K562 (cell line): ENCODE measurements around the gene PTGR3. TPM values are rescaled to one million over a fixed set of nuclear protein-coding genes. Genes with fewer than 3 reads are reported as not detected.
A peak's percentile ranks its signal among the peaks of the same experiment; 100 is the strongest.

ENCODE experiments used
- CREB1 ChIP-seq, 2 experiments: sonication (generic) in 1 of 2; formaldehyde crosslinking in 1 of 2; IDR thresholded peaks; 2 replicates each; pipeline versions ENCODE4 v1.6.1 to v1.8.0; 2012 to 2022; ENCODE audit warnings: inconsistent platforms in 1 of 2, mild to moderate bottlenecking in 1 of 2, missing genetic modification reagents in 1 of 2, moderate library complexity in 1 of 2
- ERF ChIP-seq: fragments of 450-650 bp; formaldehyde crosslinking; IDR thresholded peaks from 2 replicates; pipeline ENCODE4 v1.4.0; 2020; ENCODE audit warnings: mild to moderate bottlenecking, mixed read lengths
- MEF2A ChIP-seq: IDR thresholded peaks from 2 replicates; pipeline ENCODE4 v1.6.1; 2011; ENCODE audit warnings: low read depth, mild to moderate bottlenecking, low read length, moderate library complexity; ENCODE audit not compliant: control insufficient read depth
- NCOA4 ChIP-seq: fragments of 450-650 bp; IDR thresholded peaks from 2 replicates; pipeline ENCODE4 v1.6.1; 2018; ENCODE audit warnings: mild to moderate bottlenecking; ENCODE audit not compliant: partially characterized antibody
- PURB ChIP-seq: sonication (generic); formaldehyde crosslinking; IDR thresholded peaks from 2 replicates; pipeline ENCODE4 v1.9.0; 2021; ENCODE audit warnings: low read depth, mild to moderate bottlenecking, missing genetic modification reagents
- RCOR1 ChIP-seq, 2 experiments: IDR thresholded peaks; 2 replicates each; pipeline ENCODE4 v1.6.1; 2012; ENCODE audit warnings: low read depth in 2 of 2, low read length in 2 of 2, borderline replicate concordance in 1 of 2, improper control_type of control experiment in 1 of 2
- RFX1 ChIP-seq: fragments of 450-650 bp; IDR thresholded peaks from 2 replicates; pipeline ENCODE4 v1.6.1; 2016; ENCODE audit warnings: mild to moderate bottlenecking, moderate library complexity
- RFX7 ChIP-seq: fragments of 250-450 bp; sonication (Bioruptor Pico); IDR thresholded peaks from 2 replicates; pipeline ENCODE4 v1.5.1; 2021; ENCODE audit warnings: mild to moderate bottlenecking
- SAFB2 ChIP-seq: fragments of 200-400 bp; formaldehyde crosslinking; IDR thresholded peaks from 2 replicates; pipeline ENCODE4 v1.6.1; 2018; ENCODE audit warnings: borderline replicate concordance, low read length, low read depth, moderate library complexity; ENCODE audit not compliant: severe bottlenecking
- TCF7L2 ChIP-seq: fragments of 150-350 bp; IDR thresholded peaks from 2 replicates; pipeline ENCODE4 v1.6.1; 2016; ENCODE audit warnings: low read depth, mild to moderate bottlenecking, low read length, moderate library complexity
- TRIM24 ChIP-seq, 2 experiments: fragments of 450-650 bp; IDR thresholded peaks; 2 replicates each; pipeline ENCODE4 v1.6.1; 2016
- ZNF253 ChIP-seq: fragments of 250-450 bp; sonication (Bioruptor Pico); conservative IDR thresholded peaks from 2 replicates; pipeline ENCODE4 v1.6.1; 2021; ENCODE audit warnings: mild to moderate bottlenecking
- ZNF609 ChIP-seq: sonication (generic); formaldehyde crosslinking; IDR thresholded peaks from 2 replicates; pipeline ENCODE4 v1.8.1; 2023; ENCODE audit warnings: missing genetic modification reagents, mild to moderate bottlenecking, borderline replicate concordance
- polyA plus RNA-seq, 8 experiments: library from polyadenylated mRNA; depleted of rRNA in 4 of 8; stranded (reverse) in 5 of 8; unstranded in 3 of 8; fragments of >200 nt; fragmentation: Nextera tagmentation in 2 of 8; fragmentation: Illumina TruSeq in 1 of 8; extraction: Ambion mirVana in 2 of 8; extraction: Trizol in 1 of 8; gene quantifications; 2 replicates each; pipeline versions ENCODE4 v1.2.1 to v1.2.3, GENCODE V29; 2011 to 2014; ENCODE audit warnings: inconsistent platforms in 1 of 8, missing spikeins in 1 of 8
- total RNA-seq, 7 experiments: library from RNA; depleted of rRNA in 6 of 7; stranded (reverse); fragments of >200 nt in 6 of 7; fragmentation: Illumina TruSeq in 2 of 7; extraction: Trizol in 2 of 7; gene quantifications; 2 replicates each; pipeline versions ENCODE4 v1.2.1 to v1.2.3, GENCODE V29; 2011 to 2021; ENCODE audit warnings: low replicate concordance in 1 of 7
- TF ChIP-seq, protein P1 (sequence below): fragments of 450-650 bp; IDR thresholded peaks from 2 replicates; pipeline ENCODE4 v1.7.1; 2018; ENCODE audit warnings: mild to moderate bottlenecking, low read depth; ENCODE audit not compliant: partially characterized antibody
- TF ChIP-seq, protein P2 (sequence below): fragments of 250-450 bp; sonication (Bioruptor Pico); IDR thresholded peaks from 2 replicates; pipeline ENCODE4 v1.8.0; 2022; ENCODE audit warnings: inconsistent platforms, mild to moderate bottlenecking, moderate library complexity, borderline replicate concordance
- TF ChIP-seq, protein P3 (sequence below): sonication (generic); formaldehyde crosslinking; IDR thresholded peaks from 2 replicates; pipeline ENCODE4 v1.8.1; 2023; ENCODE audit warnings: mild to moderate bottlenecking, missing genetic modification reagents

Gene PTGR3
- total and polyA plus RNA-seq, 9 of the 15 experiments (the other 6 are each of a cell fraction or from before 2014, with no cell fraction given), result 4.1 to 32.3 (median 15.3) TPM

- TF ChIP-seq CREB1 (IDR thresholded peaks at IDR 0.05) (peak; percentile 48; the same call in 1 of the 2 replicates), CREB1 (CRISPR knock-in tag; IDR thresholded peaks at IDR 0.05) (no peak; the same call in 1 of the 2 replicates), TRIM24 (IDR thresholded peaks at IDR 0.05) (no peak), RFX7 (CRISPR knock-in tag) (no peak), MEF2A (no peak), PURB (no peak), RFX1 (no peak; the same call in 1 of the 2 replicates), ZNF253 (no peak), SAFB2 (no peak), NCOA4 (peak; percentile 36), TCF7L2 (no peak), ERF (CRISPR knock-in tag) (no peak), RCOR1 (IDR thresholded peaks at IDR 0.05; ENCODE audit: borderline replicate concordance in 1 of 2, low read depth in 2 of 2, low read length in 2 of 2) (no peak), ZNF609 (CRISPR knock-in tag) (no peak)
- TF ChIP-seq, protein P1, sequence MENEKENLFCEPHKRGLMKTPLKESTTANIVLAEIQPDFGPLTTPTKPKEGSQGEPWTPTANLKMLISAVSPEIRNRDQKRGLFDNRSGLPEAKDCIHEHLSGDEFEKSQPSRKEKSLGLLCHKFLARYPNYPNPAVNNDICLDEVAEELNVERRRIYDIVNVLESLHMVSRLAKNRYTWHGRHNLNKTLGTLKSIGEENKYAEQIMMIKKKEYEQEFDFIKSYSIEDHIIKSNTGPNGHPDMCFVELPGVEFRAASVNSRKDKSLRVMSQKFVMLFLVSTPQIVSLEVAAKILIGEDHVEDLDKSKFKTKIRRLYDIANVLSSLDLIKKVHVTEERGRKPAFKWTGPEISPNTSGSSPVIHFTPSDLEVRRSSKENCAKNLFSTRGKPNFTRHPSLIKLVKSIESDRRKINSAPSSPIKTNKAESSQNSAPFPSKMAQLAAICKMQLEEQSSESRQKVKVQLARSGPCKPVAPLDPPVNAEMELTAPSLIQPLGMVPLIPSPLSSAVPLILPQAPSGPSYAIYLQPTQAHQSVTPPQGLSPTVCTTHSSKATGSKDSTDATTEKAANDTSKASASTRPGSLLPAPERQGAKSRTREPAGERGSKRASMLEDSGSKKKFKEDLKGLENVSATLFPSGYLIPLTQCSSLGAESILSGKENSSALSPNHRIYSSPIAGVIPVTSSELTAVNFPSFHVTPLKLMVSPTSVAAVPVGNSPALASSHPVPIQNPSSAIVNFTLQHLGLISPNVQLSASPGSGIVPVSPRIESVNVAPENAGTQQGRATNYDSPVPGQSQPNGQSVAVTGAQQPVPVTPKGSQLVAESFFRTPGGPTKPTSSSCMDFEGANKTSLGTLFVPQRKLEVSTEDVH, result no peak
- TF ChIP-seq, protein P2, sequence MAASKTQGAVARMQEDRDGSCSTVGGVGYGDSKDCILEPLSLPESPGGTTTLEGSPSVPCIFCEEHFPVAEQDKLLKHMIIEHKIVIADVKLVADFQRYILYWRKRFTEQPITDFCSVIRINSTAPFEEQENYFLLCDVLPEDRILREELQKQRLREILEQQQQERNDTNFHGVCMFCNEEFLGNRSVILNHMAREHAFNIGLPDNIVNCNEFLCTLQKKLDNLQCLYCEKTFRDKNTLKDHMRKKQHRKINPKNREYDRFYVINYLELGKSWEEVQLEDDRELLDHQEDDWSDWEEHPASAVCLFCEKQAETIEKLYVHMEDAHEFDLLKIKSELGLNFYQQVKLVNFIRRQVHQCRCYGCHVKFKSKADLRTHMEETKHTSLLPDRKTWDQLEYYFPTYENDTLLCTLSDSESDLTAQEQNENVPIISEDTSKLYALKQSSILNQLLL (CRISPR knock-in tag), result no peak
- TF ChIP-seq, protein P3, sequence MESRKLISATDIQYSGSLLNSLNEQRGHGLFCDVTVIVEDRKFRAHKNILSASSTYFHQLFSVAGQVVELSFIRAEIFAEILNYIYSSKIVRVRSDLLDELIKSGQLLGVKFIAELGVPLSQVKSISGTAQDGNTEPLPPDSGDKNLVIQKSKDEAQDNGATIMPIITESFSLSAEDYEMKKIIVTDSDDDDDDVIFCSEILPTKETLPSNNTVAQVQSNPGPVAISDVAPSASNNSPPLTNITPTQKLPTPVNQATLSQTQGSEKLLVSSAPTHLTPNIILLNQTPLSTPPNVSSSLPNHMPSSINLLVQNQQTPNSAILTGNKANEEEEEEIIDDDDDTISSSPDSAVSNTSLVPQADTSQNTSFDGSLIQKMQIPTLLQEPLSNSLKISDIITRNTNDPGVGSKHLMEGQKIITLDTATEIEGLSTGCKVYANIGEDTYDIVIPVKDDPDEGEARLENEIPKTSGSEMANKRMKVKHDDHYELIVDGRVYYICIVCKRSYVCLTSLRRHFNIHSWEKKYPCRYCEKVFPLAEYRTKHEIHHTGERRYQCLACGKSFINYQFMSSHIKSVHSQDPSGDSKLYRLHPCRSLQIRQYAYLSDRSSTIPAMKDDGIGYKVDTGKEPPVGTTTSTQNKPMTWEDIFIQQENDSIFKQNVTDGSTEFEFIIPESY (CRISPR knock-in tag), result no peak
These were observed 1.5 kb upstream of the PTGR3 start, which contains the start of gene TSHZ1 (continued) for GRCh38 chr18:75210274-75211001.
